NCI-H2107 treated with DMSO at 0.1 percent for 48 hours (cell line): Measurements from ENCODE around the gene LDLRAD2.

Experiments used
- DNase-seq: peaks from one replicate; lab custom pipeline; 2025; ENCODE audit not compliant: unreplicated experiment; lab: John Stamatoyannopoulos, UW

Gene LDLRAD2

DNA sequence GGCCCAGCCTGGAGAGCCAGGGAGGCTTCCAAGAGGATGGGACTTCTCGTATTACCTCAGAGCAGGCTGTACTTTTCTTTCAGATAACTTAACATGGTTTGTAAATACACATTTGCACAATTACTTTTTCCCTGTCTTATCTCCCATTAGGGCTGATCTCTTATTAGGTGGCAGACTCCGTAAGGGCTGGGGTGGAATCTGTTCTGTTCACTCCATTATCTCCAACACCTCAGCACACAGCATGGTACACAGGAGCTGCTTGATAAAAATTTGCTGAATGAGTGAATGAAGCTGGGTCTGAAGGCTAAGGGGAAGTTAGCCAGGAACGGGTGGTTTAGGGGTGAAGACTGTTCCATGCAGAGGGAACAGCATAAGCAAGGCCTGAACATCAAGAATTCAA is 48.9 kb downstream of the LDLRAD2 start:
- DNase-seq: no peak

GRCh38 chr1:21861602-21862429 is 49.8 kb downstream of the LDLRAD2 start:
- no peak for DNase-seq

DNA sequence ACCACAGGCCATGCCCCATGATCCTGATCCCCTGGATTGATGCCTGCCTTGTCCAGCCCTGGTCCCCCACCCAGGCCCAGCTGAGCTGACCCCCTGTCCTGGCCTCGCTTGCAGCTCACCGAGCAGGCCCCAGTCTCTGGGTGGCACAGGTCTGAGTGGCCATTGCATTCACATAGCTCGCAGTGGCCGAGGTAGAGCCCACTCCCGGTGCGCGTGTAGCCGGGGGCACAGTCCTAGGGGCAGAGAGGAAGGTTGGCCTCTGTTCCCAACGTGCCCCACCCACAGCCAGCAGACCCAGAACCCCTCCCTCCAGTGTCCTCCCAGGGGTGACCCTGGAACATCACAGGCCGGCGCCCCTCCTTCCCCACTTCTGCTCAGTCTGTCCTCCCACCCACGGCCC is 51.9 kb downstream of the LDLRAD2 start:
- no peak for DNase-seq

DNA sequence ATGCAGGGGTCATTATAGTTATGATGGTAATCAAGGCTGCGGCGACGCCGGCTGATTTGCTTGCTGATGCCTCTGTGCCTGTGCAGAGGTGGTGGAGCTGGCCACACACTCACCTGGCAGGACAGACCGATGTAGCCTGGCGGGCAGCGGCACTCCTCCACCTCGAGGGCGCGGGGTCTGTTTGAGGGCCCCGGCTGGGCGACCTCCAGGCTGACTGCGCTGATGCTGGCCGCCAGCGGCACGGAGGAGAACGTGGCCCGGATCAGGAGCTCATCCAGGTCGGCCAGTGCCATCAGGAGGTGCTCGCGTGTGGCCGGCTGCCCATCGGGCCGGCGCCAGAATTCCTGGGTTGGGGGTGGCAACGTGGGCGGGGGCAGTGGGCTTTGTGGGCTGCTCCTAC is 52.7 kb downstream of the LDLRAD2 start:
- DNase-seq: no peak

DNA sequence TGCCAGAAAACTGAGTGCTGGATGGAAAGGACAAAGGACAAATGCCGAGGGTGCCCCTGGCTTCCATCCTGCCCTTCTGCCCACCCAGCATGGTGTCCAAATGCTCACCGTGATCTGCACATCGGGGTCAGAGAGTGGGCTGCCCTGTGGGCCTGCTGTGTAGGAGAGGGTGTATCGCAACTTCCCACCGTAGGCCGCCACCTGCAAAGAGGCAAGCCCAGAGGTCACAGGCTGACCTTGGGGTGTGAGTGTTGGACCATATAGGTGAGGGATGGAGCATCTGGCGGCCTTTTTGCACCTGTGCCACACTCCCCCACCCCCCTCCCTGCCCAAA is 53.5 kb downstream of the LDLRAD2 start:
- no peak for DNase-seq

DNA sequence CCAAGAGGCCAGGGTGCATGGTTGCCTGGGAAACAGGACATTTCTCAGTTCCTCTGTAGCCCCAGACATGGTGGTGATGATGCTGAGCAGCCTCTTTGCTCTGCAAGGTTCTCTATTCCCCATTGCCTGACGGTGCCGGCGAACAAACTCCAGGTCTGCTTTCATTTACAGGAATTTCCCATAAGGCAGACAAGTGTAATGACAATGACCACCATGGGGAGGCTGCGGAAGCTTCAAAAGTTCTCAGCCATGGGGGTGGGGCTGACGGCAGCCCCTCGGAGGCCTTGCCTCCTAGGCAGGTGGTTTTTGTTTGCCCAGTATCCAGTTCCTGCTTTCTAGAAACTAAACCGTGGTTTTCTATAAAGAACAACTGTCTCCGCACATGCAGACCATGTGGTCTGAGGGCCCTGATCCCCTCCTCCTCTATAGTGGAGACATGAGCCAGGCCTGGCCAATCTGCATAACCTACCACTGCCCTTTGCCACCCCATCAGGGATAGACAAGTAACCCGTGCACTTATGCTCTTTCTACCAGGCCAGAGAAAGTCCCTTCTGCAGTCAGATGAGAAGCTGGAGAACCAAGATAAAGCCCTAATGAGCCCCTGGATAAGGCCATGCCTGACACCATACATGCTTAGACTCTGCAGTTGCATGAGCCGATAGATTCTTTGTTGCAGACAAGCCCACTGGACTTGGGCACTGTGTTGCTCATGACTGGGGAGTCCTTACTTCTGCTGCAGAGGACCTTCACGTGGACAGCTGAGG is 54.1 kb downstream of the LDLRAD2 start:
- no peak for DNase-seq

DNA sequence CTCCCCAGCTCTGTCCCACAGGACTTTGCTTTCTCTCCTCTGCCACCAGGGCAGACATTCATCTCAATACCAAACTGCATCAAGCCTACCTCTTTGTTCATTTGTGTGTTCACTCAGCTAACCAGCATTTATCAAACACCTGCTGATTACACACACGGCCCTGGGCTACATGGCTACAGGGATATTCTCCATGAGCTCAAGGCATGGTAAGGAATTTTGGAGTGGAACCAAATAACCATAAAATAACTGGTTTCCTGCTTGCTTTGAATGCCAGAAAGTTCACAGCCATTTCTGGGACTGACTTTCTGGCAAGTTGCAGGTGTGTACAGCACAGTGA is 54.6 kb downstream of the LDLRAD2 start:
- DNase-seq: no peak

GRCh38 chr1:21867451-21867996 is 55.5 kb downstream of the LDLRAD2 start:
- no peak for DNase-seq

GRCh38 chr1:21868482-21868881 is 56.4 kb downstream of the LDLRAD2 start:
- DNase-seq: no peak

DNA sequence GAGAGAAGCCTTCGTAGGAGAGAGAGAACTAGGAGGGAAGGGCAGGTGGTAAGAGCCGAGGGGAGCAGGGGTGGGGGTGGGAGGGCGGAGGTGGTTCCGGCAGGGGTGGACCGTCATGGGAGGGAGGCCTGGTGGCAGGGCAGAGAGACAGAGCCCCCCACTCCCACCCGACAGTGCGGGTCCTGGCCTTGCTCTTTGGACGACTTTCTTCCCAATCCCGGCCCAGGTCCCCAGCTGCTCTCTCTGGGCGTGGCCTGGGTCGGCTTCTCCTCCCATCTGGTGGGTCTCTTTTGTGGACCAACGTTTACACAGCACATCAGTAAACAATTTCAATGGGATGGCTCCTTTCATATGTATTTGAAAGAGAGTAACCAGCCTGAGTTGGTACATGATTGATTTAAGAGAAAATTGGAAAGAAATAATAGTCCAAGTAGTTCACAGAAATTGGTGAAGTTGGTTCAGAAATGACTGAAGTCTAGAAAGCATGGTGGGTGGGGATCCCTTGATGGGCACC is 56.9 kb downstream of the LDLRAD2 start:
- no peak for DNase-seq

- DNase-seq: peak; percentile 66
These were observed 57.6 kb downstream of the LDLRAD2 start for GRCh38 chr1:21869620-21870121.

GRCh38 chr1:21870611-21871010 is 58.5 kb downstream of the LDLRAD2 start:
- DNase-seq: no peak

GRCh38 chr1:21871943-21872342 is 59.9 kb downstream of the LDLRAD2 start:
- DNase-seq: no peak

GRCh38 chr1:21872445-21873079 is 60.5 kb downstream of the LDLRAD2 start:
- no peak for DNase-seq

- DNase-seq: no peak
These were observed 61.1 kb downstream of the LDLRAD2 start for GRCh38 chr1:21873174-21873573.

GRCh38 chr1:21873761-21874160 is 61.7 kb downstream of the LDLRAD2 start:
- no peak for DNase-seq

DNA sequence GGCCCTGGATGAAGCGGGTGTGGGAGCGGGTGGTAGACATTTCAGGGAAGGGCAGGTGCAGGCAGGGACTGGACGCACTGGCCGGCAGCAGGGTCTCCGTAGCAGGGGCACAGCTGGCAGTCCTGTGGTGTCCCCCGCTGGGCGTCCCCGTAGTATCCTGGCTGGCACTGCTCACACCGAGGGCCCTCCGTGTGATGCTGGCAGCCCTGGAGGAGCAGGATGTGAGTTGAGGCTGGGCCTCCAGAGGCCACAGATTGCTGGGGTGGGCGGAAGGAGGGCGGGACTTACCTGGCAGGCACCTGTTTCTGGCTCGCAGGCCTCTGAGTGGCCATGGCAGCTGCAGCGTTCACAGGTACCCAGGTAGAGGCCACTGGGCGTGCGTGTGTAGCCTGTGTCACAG is 62.3 kb downstream of the LDLRAD2 start:
- DNase-seq: no peak
